GM21619 (cell line): ENCODE results near the gene PNCK.
"Not testable (repeated sequence)": the region's sequence is repeated elsewhere in the genome, so short reads cannot be mapped to it uniquely, and the experiment has no call there.

ENCODE experiments used
- ATAC-seq: cut with Tn5 transposase; IDR thresholded peaks from one replicate; pipeline ENCODE4 v1.9.1; 2021; ENCODE audit not compliant: unreplicated experiment

The PNCK gene

GRCh38 chrX:153699210-153699783 is 25.7 kb upstream of the PNCK start:
- not testable (repeated sequence) for ATAC-seq

GRCh38 chrX:153697924-153698865 is 24.6 kb upstream of the PNCK start:
- ATAC-seq: no peak

GRCh38 chrX:153696986-153697722 is 23.5 kb upstream of the PNCK start:
- ATAC-seq: not testable (repeated sequence)

GRCh38 chrX:153696538-153696937 is 22.9 kb upstream of the PNCK start:
- ATAC-seq: not testable (repeated sequence)

- ATAC-seq: no peak
Observed at GRCh38 chrX:153696100-153696499, 22.5 kb upstream of the PNCK start.

GRCh38 chrX:153694687-153695270 is 21.2 kb upstream of the PNCK start:
- ATAC-seq: no peak

GRCh38 chrX:153694256-153694655 is 20.6 kb upstream of the PNCK start:
- not testable (repeated sequence) for ATAC-seq

- ATAC-seq: no peak
Observed at GRCh38 chrX:153693216-153694086, 19.8 kb upstream of the PNCK start.

GRCh38 chrX:153692611-153693156 is 19.1 kb upstream of the PNCK start:
- no peak for ATAC-seq

- ATAC-seq: no peak
Observed at GRCh38 chrX:153692003-153692402, 18.4 kb upstream of the PNCK start.

- not testable (repeated sequence) for ATAC-seq
Observed at GRCh38 chrX:153691032-153691827, 17.6 kb upstream of the PNCK start.

GRCh38 chrX:153690466-153690865 is 16.9 kb upstream of the PNCK start:
- no peak for ATAC-seq

- no peak for ATAC-seq
Observed at GRCh38 chrX:153689654-153690465, 16.2 kb upstream of the PNCK start.

- ATAC-seq: no peak
Observed at GRCh38 chrX:153688911-153689590, 15.4 kb upstream of the PNCK start.

GRCh38 chrX:153688506-153688905 is 14.9 kb upstream of the PNCK start:
- no peak for ATAC-seq

- no peak for ATAC-seq
Observed at GRCh38 chrX:153688071-153688470, 14.5 kb upstream of the PNCK start.

GRCh38 chrX:153687121-153688039 is 13.8 kb upstream of the PNCK start, which contains the start of gene SLC6A8:
TSS of gene SLC6A8 (plus strand) at chrX:153687926. CDS start at chrX:153688575, 649 bp downstream.
- ATAC-seq: no peak
